Prostate gland (tissue), 2 donors: ENCODE results near the gene HADH. TPM values are rescaled to one million over a fixed set of nuclear protein-coding genes. Genes with fewer than 3 reads are reported as not detected.

Experiments
- DNase-seq: peaks from one replicate; pipeline ENCODE4 v3.0.0-alpha.2; 2019; ENCODE audit warnings: low spot score
- H3K27ac ChIP-seq, 2 donors: fragments of 200-600 bp; sonication (generic); 2 replicates each; pipeline ENCODE4 v1.5.1; 2017 to 2019
- H3K27me3 ChIP-seq: fragments of 200-600 bp; sonication (generic); replicated peaks from 2 replicates; pipeline ENCODE4 v1.5.1; 2019; ENCODE audit not compliant: insufficient read depth
- H3K36me3 ChIP-seq, 2 donors: fragments of 200-600 bp; sonication (generic); 1 replicate in 1 of 2; 2 replicates in 1 of 2; pipeline versions ENCODE4 v1.5.1 to v1.8.1; 2017 to 2019
- H3K4me1 ChIP-seq: fragments of 200-600 bp; sonication (generic); replicated peaks from 2 replicates; pipeline ENCODE4 v1.5.1; 2019
- H3K4me3 ChIP-seq, 2 donors: fragments of 200-600 bp; sonication (generic); 2 replicates each; pipeline ENCODE4 v1.5.1; 2017 to 2019
- H3K9me3 ChIP-seq: fragments of 200-600 bp; sonication (generic); 2 replicates; pipeline ENCODE4 v1.5.1; 2017
- POLR2A ChIP-seq: fragments of 450-650 bp; IDR thresholded peaks from one replicate; pipeline ENCODE4 v1.6.1; 2016; ENCODE audit warnings: antibody characterized with exemption, mild to moderate bottlenecking
- POLR2AphosphoS5 ChIP-seq: sonication (generic); formaldehyde crosslinking; IDR thresholded peaks from one replicate; pipeline ENCODE4 v1.6.1; 2017; ENCODE audit warnings: antibody characterized with exemption
- WGBS: methylation state at CpG from one replicate; pipeline ENCODE4 v1.1.5; 2018; 5-methylcytosine and 5-hydroxymethylcytosine counted together
- intact Hi-C: fragments of 100-400 bp; cut with DNase I; formaldehyde crosslinking; loops from one replicate; pipeline ENCODE4 v1.14.2; 2022
- total RNA-seq, 2 donors: library from RNA; depleted of rRNA; stranded (reverse); fragments of >200 nt; gene quantifications; one replicate each; pipeline ENCODE4 v1.1.0, GENCODE V29; 2016
- TF ChIP-seq, protein P1 (sequence below), 4 experiments: fragments of 200-600 bp in 2 of 4; fragments of 450-650 bp in 2 of 4; sonication (generic) in 2 of 4; IDR thresholded peaks; 1 replicate in 3 of 4; 2 replicates in 1 of 4; pipeline ENCODE4 v1.5.1; 2016 to 2019; ENCODE audit warnings: antibody characterized with exemption in 4 of 4, mild to moderate bottlenecking in 2 of 4, moderate library complexity in 2 of 4

Gene HADH
- total RNA-seq, 2 donors from 2014 or later: 69.0 to 75.2 TPM

DNA sequence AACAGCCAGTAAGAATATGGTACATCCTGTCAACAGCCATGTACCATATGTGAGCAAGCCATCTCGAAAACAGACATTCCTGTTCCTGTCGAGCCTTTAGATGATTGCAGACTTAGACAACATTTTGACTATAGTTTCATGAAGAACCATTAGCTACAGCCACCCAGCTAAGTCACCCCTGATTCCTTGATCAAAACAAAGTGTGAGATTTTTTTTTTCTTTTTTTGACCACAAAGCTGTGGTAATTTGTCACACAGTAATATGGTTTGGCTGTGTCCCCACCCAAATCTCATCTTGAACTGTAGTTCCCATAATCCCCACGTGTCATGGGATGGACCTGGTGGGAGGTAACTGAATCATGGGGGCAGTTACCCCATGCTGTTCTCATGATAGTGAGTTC is 15.2 kb upstream of the HADH start:
- Histone ChIP-seq H3K4me3 (no peak overlapping the region), H3K27me3 (no peaks in the 10 kb centered on the region), H3K4me1 (no peaks in the 10 kb centered on the region), H3K36me3 (no peaks in the 10 kb centered on the region), H3K9me3 (no peaks in the 10 kb centered on the region), H3K27ac (no peak overlapping the region)
- WGBS: 86% methylated on average over 3 of the region's 3 CpGs
- intact Hi-C loops: no loop called here
- DNase-seq: no peak
- TF ChIP-seq, protein P1, sequence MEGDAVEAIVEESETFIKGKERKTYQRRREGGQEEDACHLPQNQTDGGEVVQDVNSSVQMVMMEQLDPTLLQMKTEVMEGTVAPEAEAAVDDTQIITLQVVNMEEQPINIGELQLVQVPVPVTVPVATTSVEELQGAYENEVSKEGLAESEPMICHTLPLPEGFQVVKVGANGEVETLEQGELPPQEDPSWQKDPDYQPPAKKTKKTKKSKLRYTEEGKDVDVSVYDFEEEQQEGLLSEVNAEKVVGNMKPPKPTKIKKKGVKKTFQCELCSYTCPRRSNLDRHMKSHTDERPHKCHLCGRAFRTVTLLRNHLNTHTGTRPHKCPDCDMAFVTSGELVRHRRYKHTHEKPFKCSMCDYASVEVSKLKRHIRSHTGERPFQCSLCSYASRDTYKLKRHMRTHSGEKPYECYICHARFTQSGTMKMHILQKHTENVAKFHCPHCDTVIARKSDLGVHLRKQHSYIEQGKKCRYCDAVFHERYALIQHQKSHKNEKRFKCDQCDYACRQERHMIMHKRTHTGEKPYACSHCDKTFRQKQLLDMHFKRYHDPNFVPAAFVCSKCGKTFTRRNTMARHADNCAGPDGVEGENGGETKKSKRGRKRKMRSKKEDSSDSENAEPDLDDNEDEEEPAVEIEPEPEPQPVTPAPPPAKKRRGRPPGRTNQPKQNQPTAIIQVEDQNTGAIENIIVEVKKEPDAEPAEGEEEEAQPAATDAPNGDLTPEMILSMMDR (IDR thresholded peaks at IDR 0.05): no peak
- TF ChIP-seq POLR2AphosphoS5: no peak
- TF ChIP-seq POLR2A: no peak

DNA sequence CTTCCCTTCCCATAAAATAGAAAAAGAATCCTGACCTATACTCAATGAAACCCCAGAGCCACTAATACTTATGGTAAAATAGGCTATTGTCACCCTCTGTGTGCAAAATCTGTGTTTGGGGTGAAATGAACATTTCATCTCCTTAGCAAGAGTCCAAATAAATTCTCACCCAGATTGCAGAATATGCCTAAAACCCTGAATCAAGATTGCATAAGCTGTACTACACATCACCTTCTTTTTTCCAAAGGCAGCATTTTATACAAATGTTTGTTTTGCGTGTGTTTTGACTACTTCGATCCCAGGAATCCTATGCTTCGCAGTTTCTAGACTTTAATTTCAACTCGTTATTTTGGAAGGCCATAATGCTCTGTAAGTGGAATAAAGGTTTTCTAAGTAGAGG is 12.2 kb upstream of the HADH start:
- 89% methylated on average over 4 of the region's 4 CpGs for WGBS
- no peaks in the 10 kb centered on the region for H3K9me3 ChIP-seq

DNA sequence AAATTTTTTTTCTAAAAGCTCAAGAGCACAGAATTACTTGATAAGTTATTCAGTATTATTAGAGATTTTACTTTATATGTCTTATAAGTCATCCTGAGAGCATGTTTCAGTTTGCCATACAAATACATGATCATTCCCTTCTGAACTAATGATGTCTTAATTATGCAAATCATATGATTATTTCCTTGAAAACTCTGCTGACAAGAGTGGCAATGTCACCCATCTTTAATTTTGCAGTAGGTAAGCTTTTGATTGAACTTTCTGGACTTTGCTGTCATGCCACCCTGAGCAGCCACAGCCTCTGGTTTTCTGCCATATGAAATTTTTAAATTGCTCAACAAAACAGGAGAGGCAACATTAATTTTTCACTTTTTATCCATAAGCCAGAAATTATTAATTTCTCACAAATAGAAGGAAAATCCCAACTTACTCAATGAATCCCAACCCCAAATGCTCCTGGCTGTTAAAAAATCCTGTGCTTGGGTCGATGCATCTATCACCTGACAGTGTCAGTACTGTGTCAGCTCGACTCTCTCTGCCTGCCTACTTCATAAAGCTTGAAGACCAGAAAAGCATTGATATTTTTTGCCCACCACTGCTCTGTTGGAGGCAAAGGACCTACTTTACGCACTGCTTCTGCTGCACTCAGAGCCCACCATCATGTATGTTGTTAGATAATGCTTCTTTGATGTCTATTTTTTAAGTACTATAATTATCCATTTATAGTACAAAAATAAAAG is 11.6 kb upstream of the HADH start:
- Histone ChIP-seq H3K27me3 (no peaks in the 10 kb centered on the region), H3K4me1 (no peaks in the 10 kb centered on the region), H3K4me3 (no peak overlapping the region), H3K36me3 (no peaks in the 10 kb centered on the region), H3K9me3 (no peaks in the 10 kb centered on the region), H3K27ac (no peak overlapping the region)
- whole genome bisulfite sequencing: 85% methylated on average over 3 of the region's 3 CpGs
- intact Hi-C loops: no loop called here
- TF ChIP-seq, protein P1 (IDR thresholded peaks at IDR 0.05): no peak
- TF ChIP-seq POLR2A: no peak
- DNase-seq: no peak

More for the DNA sequence above, 12.2 kb upstream of the HADH start:
- Histone ChIP-seq H3K4me3 (no peak overlapping the region), H3K36me3 (no peaks in the 10 kb centered on the region), H3K27ac (no peak overlapping the region), H3K27me3 (no peaks in the 10 kb centered on the region), H3K4me1 (no peaks in the 10 kb centered on the region)
- DNase-seq: no peak
- intact Hi-C loops: no loop called here
- TF ChIP-seq, protein P1 (IDR thresholded peaks at IDR 0.05): no peak

DNA sequence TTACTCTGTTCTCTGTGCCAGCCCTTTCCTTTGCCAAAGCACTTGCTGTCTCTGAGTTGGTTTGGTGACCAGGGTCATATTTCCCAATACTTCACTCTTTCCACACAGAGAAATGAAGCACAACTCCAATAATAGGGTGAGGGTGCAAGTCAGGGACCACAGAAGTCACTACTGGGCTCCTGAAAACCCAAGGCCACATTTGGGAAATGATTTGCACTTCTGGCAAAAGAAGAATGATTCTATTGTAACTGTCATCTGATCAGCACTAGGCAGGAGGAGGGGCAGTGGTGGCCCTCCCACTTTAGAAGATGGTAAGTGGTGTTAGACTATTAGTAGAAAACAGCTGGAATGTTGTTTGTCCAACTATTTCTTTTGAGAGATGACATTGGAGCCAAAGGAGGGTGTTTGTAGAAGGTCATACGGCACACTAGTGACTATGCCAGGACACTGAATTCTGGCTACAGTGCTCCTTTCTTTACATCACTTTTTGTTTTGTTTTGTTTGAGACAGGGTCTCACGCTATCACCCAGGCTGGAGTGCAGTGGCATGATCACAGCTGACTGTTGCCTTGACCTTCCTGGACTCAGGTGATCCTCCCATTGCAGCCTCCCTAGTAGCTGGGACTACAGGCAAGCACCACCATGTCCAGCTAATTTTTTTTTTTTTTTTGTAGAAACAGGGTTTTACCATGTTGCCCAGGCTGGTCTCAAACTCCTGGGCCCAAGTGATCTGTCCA is 10.8 kb upstream of the HADH start:
- 92% methylated on average over 2 of the region's 2 CpGs for WGBS
- H3K27me3 ChIP-seq: no peaks in the 10 kb centered on the region
- no peak for DNase-seq
- H3K9me3 ChIP-seq: no peaks in the 10 kb centered on the region
- no peak overlapping the region for H3K27ac ChIP-seq
- H3K36me3 ChIP-seq: no peaks in the 10 kb centered on the region
- H3K4me1 ChIP-seq: no peaks in the 10 kb centered on the region
- TF ChIP-seq, protein P1 (IDR thresholded peaks at IDR 0.05): no peak
- H3K4me3 ChIP-seq: no peak overlapping the region
- intact Hi-C loops: no loop called here
